ENCODE data around the gene SKI. TPM values are rescaled to one million over a fixed set of nuclear protein-coding genes. Genes with fewer than 3 reads are reported as not detected.

Gene SKI
- total and polyA plus RNA-seq, 2 experiments from 2014 or later, result 9.3 to 66.8 TPM

DNA sequence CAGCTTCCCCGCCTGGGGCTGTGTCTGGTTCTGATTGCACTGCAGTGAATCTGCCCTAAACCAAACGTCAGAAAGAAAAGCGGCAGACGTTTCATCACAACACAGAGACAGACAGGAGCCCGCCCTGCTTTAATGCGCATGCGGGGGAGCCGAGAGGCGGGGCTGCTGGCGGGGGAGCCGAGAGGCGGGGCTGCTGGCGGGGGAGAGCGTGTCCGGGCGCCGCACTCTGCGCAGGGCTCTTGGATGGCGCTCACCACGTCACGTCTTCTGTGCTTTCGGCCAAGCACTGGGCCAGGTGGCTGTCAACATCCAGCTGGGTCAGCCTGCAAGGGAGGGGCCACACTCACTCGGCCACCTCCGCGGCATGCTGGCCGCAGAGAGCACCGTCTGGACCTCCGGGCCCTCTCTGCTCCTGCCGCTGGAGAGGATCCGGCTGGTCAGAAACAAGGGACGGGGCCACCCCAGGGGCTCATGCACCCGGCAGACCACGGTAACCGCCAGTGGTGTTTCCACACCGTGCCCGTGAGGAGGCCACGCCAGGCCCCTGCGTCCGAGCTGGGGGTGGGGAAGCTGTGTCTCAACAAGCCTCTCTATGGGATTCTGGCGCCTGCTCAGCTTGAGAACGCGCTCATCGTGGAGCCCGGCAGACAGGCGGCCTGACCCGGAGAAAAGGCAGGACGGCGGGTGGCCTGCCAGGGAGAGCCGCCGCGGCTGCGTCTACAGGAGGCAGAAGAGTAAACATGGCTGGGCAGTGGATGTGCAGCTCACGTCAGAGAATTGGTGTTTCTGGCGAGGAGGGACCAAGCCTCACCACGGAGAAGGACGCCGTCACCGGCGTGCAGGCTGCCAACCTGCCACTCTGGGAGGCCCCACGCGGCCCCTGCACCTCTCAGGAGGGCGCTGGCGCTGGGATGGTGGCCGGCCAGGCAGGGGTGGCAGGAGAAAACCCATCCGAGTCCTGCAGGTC is 38.4 kb upstream of the SKI start (continued):
- TF ChIP-seq, protein P1, sequence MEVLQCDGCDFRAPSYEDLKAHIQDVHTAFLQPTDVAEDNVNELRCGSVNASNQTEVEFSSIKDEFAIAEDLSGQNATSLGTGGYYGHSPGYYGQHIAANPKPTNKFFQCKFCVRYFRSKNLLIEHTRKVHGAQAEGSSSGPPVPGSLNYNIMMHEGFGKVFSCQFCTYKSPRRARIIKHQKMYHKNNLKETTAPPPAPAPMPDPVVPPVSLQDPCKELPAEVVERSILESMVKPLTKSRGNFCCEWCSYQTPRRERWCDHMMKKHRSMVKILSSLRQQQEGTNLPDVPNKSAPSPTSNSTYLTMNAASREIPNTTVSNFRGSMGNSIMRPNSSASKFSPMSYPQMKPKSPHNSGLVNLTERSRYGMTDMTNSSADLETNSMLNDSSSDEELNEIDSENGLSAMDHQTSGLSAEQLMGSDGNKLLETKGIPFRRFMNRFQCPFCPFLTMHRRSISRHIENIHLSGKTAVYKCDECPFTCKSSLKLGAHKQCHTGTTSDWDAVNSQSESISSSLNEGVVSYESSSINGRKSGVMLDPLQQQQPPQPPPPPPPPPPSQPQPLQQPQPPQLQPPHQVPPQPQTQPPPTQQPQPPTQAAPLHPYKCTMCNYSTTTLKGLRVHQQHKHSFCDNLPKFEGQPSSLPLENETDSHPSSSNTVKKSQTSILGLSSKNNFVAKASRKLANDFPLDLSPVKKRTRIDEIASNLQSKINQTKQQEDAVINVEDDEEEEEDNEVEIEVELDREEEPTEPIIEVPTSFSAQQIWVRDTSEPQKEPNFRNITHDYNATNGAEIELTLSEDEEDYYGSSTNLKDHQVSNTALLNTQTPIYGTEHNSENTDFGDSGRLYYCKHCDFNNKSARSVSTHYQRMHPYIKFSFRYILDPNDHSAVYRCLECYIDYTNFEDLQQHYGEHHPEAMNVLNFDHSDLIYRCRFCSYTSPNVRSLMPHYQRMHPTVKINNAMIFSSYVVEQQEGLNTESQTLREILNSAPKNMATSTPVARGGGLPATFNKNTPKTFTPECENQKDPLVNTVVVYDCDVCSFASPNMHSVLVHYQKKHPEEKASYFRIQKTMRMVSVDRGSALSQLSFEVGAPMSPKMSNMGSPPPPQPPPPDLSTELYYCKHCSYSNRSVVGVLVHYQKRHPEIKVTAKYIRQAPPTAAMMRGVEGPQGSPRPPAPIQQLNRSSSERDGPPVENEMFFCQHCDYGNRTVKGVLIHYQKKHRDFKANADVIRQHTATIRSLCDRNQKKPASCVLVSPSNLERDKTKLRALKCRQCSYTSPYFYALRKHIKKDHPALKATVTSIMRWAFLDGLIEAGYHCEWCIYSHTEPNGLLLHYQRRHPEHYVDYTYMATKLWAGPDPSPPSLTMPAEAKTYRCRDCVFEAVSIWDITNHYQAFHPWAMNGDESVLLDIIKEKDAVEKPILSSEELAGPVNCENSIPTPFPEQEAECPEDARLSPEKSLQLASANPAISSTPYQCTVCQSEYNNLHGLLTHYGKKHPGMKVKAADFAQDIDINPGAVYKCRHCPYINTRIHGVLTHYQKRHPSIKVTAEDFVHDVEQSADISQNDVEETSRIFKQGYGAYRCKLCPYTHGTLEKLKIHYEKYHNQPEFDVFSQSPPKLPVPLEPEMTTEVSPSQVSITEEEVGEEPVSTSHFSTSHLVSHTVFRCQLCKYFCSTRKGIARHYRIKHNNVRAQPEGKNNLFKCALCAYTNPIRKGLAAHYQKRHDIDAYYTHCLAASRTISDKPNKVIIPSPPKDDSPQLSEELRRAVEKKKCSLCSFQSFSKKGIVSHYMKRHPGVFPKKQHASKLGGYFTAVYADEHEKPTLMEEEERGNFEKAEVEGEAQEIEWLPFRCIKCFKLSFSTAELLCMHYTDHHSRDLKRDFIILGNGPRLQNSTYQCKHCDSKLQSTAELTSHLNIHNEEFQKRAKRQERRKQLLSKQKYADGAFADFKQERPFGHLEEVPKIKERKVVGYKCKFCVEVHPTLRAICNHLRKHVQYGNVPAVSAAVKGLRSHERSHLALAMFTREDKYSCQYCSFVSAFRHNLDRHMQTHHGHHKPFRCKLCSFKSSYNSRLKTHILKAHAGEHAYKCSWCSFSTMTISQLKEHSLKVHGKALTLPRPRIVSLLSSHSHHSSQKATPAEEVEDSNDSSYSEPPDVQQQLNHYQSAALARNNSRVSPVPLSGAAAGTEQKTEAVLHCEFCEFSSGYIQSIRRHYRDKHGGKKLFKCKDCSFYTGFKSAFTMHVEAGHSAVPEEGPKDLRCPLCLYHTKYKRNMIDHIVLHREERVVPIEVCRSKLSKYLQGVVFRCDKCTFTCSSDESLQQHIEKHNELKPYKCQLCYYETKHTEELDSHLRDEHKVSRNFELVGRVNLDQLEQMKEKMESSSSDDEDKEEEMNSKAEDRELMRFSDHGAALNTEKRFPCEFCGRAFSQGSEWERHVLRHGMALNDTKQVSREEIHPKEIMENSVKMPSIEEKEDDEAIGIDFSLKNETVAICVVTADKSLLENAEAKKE (CRISPR knock-in tag; IDR thresholded peaks at IDR 0.05), result no peak
- no peak for TF ChIP-seq EZH2 (IDR thresholded peaks at IDR 0.05; ENCODE audit: low read depth, unreplicated experiment)
- TF ChIP-seq POLR2AphosphoS5 (IDR thresholded peaks at IDR 0.05; ENCODE audit: low read depth), result peak; percentile 51
- TF ChIP-seq, protein P2, sequence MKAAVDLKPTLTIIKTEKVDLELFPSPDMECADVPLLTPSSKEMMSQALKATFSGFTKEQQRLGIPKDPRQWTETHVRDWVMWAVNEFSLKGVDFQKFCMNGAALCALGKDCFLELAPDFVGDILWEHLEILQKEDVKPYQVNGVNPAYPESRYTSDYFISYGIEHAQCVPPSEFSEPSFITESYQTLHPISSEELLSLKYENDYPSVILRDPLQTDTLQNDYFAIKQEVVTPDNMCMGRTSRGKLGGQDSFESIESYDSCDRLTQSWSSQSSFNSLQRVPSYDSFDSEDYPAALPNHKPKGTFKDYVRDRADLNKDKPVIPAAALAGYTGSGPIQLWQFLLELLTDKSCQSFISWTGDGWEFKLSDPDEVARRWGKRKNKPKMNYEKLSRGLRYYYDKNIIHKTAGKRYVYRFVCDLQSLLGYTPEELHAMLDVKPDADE (IDR thresholded peaks at IDR 0.05), result no peak

DNA sequence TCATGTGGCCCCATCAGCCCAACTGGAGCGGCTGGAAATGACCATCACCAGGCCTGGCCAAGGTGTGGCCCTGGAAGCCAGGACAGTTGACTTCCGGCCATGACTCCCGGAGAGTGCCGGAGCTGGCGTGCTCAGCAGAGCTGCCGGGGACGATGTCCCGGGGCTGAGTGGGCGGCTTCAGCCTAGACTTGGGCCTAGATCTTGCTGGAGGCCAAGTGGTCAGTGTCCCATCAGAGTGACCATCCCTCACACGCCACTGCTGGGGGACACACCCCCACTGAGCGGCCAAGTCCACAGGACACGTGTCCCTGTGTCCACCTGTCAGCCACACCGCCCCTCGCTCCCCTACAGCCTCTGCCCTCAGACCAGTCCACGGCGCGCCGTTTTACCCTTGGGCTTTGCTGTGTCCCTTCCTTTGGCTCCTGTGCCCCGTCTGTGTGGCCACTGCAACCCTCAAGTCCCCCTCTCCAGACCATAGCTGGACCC is 37.6 kb upstream of the SKI start:
- peaks cover 12% of the 10 kb centered on the region for H3F3A ChIP-seq (replicated peaks; ENCODE audit: low read depth)
- ATAC-seq, result no peak
- no peak overlapping the region for H3K4me3 ChIP-seq
- peaks cover 19% of the 10 kb centered on the region for H3K79me2 ChIP-seq (replicated peaks; ENCODE audit: insufficient read depth)
- Mint-ChIP-seq H3K27ac (no peak overlapping the region), H3K27me3 (ENCODE audit: insufficient read depth, low read depth, poor library complexity) (peaks cover 13% of the 10 kb centered on the region), H3K4me3 (no peak overlapping the region), H3K36me3 (ENCODE audit: low read depth) (peaks cover 13% of the 10 kb centered on the region), H3K9me3 (no peaks in the 10 kb centered on the region; the same call in 1 of the 3 replicates), H3K4me1 (peaks cover 10% of the 10 kb centered on the region)
- H3K27ac ChIP-seq (ENCODE audit: low read depth), result no peak overlapping the region
- no peaks in the 10 kb centered on the region for H3K36me3 ChIP-seq (ENCODE audit: insufficient read depth)
- no peaks in the 10 kb centered on the region for H3K27me3 ChIP-seq (ENCODE audit: insufficient read depth)
- H3K4me2 ChIP-seq, result peak overlapping the region; percentile 79; the same call in 1 of the 2 replicates
- H2AFZ ChIP-seq, result no peak overlapping the region
- DNase-seq (ENCODE audit: low spot score), result no peak
- no peaks in the 10 kb centered on the region; the same call in 1 of the 2 replicates for H4K20me1 ChIP-seq (replicated peaks; ENCODE audit: insufficient read depth)
- H3K4me1 ChIP-seq (ENCODE audit: insufficient read depth), result peaks cover 12% of the 10 kb centered on the region; the same call in 1 of the 2 replicates
- H3K9me2 ChIP-seq (ENCODE audit: insufficient read depth), result no peaks in the 10 kb centered on the region
- TF ChIP-seq JUNB (IDR thresholded peaks at IDR 0.05; ENCODE audit: unreplicated experiment), result no peak
- TF ChIP-seq POLR2AphosphoS5 (IDR thresholded peaks at IDR 0.05; ENCODE audit: low read depth), result no peak
- no peak for TF ChIP-seq ZNF331 (CRISPR knock-in tag; IDR thresholded peaks at IDR 0.05; ENCODE audit: low read depth)
- no peak for TF ChIP-seq EZH2phosphoT487 (IDR thresholded peaks at IDR 0.05; ENCODE audit: unreplicated experiment)
- TF ChIP-seq, protein P2 (IDR thresholded peaks at IDR 0.05), result no peak

Data from GM23338 (cell line).